HG02610 (cell line): ENCODE data around the gene ARFGEF3.
A peak's percentile ranks its signal among the peaks of the same experiment; 100 is the strongest.

Source experiments
- ATAC-seq: cut with Tn5 transposase; IDR thresholded peaks from one replicate; pipeline ENCODE4 v1.9.1; 2021; ENCODE audit warnings: mild to moderate bottlenecking, moderate library complexity; ENCODE audit not compliant: unreplicated experiment

Gene ARFGEF3

DNA sequence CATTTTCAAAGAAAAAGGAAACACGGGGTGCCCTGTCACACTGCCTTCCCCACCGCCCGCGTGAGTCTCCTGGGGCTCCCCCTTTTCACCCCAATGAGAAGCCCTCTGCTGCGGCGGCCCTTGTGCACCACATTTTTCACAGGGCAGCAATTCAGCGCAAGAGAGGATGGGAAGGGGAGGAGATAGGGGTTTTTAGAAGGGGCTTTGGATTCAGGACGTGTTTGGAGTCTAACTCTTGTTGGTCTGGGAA is 726 bp upstream of the ARFGEF3 start:
- no peak for ATAC-seq

DNA sequence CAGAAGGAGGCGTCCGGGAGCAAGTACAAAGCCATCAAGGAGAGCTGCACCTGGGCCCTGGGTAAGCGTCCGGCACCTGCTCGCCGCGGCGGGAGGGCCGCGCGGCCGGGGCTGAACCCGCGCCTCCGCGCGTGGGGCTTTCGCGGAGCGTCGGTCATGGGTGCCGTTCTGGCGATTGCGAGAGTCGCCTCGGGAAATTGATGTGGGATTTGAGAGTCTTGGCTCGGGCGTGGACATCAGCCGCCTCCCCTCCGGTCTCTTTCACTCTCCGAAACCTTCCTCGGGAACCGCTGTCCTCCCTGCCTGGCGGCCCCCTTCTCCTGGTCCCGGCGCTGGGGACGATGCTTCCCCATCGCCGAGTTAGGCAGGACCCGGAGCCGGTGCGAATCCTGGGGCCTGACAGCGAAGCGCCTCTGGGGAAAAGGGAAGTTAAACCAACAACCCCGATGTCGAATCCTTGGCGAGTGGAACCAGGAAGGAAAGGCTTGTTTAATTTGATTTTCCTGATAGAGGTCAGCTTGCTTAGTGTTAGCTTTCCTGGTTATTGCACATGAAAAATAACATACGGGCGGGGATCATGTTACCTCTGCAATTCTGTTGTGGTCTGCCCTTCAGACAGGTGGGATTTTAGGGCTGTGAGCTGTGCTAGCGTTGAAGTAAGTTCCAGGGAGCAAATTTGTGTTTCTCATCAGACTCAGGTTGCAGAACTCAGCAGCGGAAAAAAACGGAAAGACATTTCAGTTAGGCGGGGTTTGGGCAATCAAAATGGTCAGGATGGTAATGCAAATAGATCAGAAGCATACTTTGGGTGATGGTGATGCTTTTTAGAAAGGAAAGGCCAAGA is 594 bp downstream of the ARFGEF3 start:
- peak; percentile 27 for ATAC-seq

DNA sequence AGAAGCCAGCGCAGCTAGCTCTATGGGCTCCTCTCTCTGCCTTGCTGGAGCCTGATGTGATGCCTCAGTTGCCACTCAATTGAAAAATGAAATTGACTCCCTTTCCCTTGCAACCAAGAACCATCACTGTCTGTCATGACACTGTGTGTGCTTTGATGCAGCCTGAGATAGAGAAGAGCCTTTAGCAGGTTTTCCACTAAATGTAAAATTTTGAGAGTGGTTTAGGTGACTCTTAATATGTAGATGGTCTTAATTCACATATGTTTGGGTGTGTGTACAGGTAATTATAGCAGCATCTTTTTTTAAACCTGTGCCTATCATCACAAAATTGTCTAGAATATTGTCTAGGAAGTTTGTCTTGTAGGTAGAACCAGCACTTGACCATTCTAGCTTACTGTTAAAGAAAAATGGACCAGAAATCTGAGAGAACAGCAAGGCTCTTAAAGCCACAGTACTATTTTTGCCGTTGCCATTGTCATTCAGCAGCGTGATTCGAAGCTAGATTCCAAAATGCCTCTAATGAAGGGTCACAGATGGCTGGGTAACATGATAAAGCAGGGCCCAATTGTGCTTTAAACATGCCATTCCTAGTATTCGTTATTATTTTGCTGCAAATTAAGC is 1.3 kb downstream of the ARFGEF3 start:
- no peak for ATAC-seq

DNA sequence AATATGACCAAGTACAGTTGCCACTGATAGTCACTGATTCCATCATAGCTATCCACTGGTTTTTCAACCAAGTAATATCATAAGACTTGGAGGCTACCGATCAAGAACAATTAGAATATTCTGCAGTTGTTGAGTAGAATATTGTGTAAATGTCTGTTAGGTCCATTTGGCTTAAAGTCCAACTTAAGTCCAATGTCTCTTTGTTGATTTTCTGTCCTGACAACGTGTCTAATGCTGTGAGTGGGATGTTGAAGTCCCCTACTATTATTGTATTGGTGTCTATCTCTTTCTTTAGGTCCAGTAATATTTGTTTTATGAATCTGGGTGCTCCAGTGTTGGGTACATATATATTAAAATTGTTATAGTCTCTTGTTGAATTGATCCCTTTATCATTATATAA is 13.9 kb downstream of the ARFGEF3 start:
- ATAC-seq, result no peak

DNA sequence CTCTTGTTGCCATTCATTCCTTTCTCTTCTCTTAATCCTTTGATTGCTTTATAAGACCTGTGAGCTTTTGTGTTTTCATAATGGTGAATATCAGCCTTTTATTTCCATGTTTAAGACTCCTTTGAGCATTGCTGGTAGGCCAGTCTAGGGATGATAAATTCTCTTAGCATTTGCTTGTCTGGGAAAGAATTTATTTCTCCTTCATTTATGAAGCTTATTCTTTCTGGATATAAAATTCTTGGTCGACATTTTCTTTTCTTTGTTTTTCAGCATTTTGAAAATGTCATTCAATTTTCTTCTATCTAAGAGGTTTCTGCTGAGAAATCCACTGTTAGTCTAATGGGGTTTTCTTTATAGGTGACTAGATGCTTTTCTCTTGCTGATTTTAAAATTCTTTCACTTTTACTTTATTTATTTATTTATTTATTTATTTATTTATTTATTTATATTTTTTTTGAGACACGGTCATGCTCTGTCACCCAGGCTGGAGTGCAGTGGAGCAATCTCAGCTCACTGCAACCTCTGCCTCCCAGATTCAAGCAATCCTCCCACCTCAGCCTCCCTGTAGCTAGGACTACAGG is 15.0 kb downstream of the ARFGEF3 start:
- ATAC-seq, result no peak

DNA sequence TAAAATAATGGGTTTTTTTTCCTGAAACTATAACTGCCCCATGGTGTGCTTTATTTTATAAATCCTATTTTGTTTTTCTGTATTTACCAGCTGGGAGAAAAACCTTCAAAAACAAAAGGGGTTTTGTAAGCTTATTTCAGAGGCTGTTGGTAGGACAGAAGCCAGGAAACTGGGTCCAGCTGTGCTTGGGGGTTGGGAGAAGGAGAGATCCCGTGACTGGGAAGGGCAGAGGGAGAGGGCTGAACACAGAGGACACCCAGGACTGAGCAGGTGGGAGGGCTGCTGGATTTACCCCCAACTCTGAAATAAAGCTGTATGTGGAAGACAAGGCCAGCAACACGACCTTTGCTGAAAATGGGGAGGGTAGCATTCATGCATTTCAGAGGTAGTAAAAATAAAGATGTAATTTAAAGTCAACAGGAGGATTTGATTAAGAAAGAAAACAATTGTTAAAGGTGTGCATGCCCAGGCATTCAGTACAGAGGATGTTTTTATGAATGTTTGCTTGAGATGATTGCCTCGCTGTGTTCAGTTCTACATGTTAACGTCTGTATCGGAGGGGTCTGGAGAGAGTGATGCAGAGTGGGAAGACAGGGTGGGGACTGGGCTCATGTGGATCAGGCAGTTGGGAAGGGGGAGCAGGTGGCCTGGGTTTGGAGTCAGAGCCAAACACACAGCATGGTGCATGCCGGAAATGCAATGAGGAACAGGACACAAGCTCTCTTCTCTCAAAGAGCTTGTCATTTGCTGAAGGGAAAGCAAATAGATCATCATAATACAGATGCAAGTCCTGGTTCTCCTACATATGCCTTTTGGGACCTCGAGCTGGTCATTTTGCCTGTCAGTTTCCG is 21.4 kb downstream of the ARFGEF3 start:
- no peak for ATAC-seq

DNA sequence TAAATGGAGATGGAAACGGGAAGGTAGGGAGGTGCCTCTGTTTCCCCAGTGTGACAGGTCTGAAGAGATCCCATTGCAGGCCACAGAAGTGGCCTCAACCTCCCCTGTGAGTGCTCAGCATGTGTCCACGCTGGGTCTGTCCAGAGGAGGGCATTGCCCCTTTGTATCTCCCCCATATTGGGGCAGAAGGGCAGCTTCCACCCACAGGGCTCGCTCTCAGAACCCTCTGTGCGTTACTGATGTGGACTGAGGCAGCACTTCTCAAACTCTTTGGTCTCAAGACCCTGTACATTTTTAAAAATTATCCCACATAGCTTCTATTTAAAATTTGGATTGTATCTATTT is 22.0 kb downstream of the ARFGEF3 start:
- ATAC-seq, result no peak

DNA sequence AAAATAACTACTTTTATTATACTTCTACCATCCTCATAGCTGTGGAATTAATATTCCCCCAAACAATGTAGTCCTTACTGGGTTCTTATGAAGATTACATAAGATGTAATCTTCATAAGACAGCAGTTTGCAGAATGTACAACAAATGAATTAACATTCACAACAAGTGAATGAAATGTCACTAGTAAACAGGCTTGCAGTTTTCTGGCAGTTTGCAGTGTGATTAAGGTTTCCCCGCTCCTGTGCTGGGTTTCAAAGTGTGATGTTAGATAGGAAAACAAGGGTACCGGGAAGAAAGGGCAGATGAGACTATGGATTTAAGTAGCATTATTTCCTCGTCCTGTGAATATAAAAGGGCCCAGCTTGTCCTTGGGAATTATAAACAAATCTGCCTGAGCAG is 22.5 kb downstream of the ARFGEF3 start:
- no peak for ATAC-seq

DNA sequence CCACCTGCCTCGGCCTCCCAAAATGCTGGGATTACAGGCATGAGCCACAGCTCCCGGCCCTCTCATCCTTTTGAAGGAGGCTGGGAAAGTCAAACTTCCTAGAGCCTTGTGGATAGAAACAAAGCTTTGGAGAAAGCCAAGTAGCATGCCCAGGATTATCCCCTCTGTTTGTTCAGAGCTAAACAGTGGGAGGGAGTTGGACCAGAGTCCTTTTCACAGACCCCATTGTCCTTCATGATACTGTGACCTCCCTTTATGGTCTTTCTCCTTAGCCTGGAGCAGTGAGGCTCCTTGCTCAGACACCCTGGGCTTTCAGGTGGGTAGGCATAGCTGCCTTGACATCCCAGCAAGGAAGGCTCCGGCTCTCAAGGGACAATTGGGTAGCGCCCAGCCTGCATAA is 25.4 kb downstream of the ARFGEF3 start:
- ATAC-seq, result no peak

DNA sequence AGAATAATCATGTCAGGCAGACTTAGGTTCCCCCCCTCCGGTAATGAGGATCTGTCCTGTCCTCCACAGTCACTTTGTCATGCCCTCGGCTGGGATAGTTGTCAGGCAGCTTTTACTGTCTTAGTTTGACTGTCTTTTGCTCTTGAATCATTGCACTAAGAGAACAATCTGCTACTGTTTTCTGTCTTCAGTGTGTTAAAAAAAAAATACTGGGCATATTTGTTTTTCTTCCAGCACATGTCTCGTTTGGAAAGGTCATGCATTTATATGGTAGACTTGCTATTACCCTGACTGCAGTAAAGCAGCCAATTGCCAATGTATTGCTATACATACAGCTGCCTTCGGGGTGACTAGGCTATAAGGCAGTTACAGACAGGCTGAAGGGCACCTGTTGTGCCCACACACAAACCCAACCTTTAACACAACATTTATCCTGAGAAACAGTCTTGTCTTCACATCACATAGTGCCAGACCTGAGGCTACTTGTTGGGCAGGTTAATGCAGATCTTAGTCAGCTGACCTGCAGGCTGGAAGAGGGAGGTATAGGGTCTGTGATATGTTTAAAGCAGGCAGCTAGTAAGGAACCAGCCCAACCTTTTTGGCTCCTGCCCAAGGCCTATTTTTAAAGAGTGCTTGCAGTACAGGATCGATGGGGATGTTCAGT is 26.7 kb downstream of the ARFGEF3 start:
- ATAC-seq, result no peak

DNA sequence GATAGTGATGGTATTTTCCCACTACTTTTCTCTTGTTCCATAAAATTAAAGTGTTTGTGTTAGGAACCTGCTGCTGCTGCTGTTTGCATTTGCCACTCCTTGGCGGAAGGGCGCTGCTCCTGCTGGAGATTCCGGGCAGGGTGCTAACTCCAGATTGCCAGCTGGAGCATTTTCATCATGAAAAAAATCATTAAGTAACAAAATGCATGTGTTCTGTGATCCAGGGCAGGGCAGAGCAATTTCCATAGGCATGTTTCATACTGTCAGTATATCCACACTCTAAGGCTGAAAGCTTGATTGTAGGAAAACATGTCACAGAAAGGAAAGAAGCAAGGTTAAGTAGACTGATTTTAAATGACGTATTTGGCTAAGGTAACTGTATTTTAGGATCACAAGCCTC is 32.5 kb downstream of the ARFGEF3 start:
- no peak for ATAC-seq

DNA sequence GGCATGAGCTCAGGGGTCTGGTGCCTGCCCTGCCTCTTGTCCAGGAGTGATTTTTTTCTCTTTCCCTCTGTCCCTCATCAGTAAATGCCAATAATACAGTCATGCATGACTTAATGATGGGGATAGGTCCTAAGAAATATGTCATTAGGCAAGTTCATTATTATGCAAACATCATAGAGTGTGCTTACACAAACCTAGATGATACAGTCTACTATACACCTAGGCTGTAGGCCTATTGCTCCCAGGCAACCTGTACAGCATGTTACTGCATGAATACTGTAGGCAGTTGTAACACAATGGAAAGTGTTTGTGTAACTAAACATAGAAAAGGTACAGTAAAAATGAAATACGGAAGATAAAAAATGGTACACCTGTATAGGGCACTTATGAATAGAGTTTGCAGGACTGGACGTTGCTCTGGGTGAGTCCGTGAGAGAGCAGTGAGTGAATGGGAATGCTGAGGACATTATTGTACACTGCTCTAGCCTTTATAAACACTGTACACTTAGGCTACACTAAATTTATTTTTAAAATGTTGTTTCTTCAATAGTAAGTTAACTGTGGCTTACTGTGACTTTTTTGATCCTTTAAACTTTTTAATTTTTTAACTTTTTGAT is 34.5 kb downstream of the ARFGEF3 start:
- ATAC-seq, result no peak

DNA sequence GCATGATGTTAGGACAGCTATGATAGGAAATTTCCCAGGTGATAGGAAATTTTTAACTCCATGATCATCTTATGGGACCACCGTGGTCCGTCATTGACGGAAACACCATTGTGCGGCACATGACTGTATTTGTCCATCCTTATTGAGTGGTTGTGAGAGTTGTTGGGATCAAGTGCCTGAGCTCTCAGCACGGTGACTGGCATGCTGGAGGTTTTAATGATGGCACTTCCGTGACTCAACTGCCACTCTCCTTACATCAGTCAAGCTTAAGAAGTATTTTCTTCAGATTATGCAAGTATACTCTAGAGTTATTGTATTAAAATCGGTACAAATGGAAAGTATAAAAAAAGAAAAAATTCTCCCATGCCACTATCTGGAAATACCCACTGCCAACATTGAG is 35.8 kb downstream of the ARFGEF3 start:
- ATAC-seq, result no peak

DNA sequence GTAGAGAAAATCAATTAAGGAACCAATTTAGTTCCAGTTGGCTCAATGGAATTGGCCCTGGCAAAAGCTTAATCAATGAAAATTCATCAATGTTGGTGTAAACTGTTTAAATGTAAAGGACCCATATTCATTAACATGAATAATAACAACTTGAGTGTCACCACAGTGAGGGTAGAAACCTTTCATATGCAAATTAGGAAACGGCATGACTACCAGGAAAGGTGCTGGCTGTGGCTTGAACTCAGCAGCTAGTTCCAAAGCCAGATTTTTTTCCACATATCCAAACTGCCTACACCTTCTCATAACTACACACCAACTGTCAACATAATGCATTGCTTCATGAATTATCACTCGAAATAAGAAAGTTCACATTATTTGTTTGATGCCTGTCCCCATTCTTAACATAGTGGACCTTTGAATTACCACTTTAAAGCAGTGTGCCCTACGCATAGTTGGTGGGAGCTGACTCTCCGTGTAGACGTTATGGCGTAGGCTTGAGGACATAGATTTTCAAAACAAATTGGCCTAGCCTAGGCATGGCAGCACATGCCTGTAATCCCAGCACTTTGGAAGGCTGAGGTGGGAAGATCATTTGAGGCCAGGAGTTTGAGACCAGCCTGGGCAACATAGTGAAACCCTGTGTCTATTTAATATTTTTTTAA is 36.8 kb downstream of the ARFGEF3 start:
- ATAC-seq, result no peak

DNA sequence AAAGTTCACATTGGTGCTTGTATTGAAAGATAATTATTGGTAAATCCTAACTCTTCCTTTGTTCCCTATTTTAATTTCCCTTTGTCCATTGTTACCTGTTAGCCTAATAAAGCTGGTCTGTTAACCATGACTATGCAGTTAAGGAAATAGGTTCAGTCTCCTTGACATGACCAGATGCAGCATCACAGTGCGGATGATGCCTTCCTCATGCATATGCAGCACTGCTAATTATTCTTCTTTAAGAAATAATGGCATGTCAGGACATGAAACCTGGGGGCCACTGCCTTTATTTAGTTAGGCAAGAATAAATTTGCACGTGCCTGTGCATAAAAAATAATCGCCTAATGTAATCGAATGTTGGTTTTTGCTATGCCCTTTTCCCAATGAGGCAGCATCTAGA is 40.1 kb downstream of the ARFGEF3 start:
- ATAC-seq, result no peak

DNA sequence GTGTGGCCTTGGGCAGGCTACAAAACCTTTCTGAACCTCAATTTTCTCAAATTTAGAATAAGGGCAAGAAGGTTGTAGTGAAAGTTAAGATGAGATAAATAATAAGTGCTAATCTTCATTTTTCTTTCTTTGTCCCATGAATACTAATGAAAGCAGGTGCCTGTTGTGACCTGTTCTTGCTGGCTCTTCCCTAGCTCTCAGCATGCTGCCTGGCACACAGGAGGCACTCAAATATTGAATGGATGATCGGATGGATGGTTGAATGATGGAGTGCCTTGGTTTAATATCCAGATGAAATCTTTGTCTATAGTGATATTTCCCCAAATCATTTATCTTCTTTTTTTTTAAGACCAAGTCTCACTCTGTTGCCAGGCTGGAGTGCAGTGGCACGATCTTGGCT is 41.6 kb downstream of the ARFGEF3 start:
- ATAC-seq, result no peak

DNA sequence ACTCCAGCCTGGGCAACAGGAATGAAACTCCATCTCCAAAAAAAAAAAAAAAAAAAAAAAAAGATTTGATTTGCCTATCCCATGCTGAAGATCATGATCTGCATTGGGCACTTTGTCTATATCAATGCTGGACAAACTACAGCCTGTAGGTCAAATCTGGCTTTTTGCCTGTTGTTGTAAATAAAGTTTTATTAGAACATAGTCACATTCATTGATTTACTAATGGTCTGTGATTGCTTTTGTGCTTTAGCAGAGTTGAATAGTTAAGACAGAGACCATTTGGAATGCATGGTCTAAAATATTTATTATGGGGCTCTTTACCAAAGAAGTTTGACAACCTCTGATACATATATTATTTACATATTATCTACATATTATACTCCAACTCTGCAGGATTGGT is 42.6 kb downstream of the ARFGEF3 start:
- no peak for ATAC-seq

DNA sequence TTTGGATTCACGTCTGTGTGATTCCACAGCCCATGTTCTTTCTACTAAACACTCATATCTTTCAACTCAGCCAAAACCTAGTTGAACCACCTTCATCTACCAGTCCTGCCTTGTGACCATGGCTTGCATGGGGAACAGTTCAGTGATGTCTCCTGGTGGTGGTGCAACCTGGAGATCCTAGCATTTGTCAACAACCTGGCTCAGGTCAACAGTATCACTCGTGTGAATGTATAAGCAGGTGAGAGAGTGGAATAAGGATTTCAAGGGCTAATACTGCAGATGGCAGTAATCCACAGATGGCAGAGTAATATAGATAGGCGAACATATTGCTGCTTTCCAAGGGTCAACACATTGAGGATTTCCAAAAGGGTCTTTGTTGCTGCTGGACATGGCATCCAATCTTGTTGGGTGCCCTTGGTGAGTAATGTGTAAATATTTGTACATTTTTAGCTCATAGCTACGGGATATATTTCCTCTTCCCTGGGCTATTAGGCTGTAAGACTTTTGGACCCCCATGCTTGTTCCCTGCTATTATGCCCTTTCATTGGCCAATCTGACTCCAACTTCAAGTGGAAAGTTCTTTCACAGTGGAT is 43.1 kb downstream of the ARFGEF3 start:
- no peak for ATAC-seq

DNA sequence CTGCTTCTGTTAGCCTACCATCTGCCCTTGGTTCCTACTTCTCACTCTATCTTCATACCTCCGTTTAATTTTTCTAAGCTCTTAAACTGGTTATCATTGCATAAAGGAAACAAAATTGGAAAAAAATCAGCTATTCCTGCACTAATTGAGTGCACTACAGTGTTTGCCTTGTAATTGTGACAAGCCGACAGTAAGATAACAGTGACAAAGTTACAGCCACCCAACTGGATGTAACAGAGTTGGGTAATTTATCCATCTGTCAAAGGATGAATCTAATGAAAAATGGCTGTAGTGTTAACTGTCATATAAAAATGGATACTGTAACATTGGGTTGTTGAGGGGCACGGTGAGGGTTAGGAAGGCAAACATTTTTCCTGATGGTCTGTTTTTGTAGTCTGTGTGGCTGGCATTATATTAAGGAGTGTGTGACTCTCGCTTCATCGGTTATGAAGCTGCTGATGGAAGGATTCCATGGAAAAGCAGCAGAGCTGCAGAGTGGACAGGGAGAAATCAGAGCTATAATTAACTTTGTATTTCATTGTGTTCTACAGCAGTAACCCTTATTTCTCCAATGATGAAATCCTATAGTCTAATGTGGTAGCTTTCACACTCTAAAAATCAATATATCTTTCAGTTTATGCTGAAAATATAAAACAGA is 43.8 kb downstream of the ARFGEF3 start:
- ATAC-seq, result no peak
